Measurements from ENCODE around the gene TBC1D4.

Gene TBC1D4

DNA sequence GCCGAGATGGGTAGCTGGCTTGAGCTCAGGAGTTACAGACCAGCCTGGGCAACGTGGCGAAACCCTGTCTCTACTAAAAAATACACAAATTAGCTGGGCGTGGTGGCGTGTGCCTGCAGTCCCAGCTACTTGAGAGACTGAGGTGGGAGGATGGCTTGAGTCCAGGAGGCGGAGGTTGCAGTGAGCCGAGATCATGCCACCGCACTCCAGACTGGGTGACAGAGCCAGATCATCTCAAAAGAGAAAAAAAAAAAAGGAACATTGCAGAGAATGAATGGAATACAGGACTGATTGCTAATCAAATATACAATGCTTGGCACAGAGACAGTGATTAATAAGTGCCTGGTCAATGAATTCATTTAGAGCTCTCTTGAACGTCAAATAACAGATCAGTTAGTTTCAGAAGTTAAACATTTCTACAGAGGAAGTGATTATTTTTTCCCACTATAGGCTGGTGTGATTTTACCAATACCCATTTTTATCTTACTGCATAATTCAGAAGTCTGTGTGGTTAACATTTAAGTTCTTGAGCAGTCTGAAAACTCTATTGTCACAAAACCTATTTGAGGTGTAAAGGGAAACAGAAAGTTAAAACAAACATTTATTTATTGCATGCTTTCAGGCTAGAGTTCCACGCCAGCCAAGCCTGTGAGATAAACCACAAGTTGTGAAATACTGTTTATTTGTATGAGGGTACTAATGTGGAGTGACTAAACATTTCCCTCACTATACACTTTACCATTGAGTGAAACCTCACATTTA, 7.7 kb upstream of the TBC1D4 start:
- FAIRE-seq (no peak), DNase-seq (ENCODE audit: insufficient read length, low spot score) (no peak)

GRCh38 chr13:75486146-75487062, 4.4 kb upstream of the TBC1D4 start:
- DNase-seq (ENCODE audit: insufficient read length, low spot score) (no peak), FAIRE-seq (no peak)

DNA sequence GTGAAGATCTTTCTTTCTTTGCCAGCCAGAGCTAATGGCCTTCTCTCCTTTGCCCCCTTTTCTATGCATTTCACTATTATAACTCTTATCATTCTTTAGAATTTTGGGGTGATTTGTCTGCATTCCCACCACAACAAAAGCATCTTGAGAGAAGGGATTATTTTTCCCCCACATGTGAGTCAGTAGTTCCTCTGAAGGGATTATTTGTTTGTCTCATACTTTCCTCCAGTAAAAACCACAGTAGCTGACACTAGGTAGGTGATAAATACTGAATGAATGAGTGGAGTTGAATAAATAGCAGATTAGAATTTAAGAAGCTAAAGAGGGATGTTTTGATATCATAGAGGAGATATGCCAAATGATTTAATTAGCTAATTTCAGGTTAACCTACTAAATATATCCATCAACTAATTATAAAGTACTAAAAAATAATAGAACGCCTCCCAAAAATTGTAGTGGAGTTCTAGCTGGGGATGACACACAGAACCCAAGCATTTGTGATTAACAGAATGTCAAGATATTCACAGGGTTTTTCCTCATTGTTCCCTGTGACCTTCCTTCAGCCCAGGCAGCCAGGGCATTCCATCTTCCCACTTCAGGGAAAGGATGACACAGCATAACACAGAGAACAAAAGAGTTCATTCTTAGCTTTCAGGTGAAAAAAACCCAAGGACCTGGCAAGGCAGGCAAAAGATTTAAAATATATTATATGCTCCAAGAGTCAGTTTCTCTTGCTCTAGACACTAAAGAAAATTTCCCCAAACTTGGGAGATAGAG, 3.5 kb upstream of the TBC1D4 start:
- no peak for FAIRE-seq
- DNase-seq (ENCODE audit: insufficient read length, low spot score): no peak

DNA sequence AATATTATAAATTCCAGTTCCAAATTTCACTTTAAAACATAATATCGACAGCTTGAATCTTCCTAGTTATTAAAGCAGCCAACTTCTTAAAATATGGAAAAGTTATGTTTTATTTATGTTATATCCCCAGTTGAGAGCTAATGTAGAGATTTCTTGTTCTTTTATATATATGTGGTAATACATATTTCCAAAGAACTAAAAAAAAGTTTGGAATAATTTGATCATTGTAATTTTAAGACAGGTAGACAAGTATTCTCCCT, 781 bp upstream of the TBC1D4 start:
- FAIRE-seq (no peak), DNase-seq (ENCODE audit: insufficient read length, low spot score) (no peak)

DNA sequence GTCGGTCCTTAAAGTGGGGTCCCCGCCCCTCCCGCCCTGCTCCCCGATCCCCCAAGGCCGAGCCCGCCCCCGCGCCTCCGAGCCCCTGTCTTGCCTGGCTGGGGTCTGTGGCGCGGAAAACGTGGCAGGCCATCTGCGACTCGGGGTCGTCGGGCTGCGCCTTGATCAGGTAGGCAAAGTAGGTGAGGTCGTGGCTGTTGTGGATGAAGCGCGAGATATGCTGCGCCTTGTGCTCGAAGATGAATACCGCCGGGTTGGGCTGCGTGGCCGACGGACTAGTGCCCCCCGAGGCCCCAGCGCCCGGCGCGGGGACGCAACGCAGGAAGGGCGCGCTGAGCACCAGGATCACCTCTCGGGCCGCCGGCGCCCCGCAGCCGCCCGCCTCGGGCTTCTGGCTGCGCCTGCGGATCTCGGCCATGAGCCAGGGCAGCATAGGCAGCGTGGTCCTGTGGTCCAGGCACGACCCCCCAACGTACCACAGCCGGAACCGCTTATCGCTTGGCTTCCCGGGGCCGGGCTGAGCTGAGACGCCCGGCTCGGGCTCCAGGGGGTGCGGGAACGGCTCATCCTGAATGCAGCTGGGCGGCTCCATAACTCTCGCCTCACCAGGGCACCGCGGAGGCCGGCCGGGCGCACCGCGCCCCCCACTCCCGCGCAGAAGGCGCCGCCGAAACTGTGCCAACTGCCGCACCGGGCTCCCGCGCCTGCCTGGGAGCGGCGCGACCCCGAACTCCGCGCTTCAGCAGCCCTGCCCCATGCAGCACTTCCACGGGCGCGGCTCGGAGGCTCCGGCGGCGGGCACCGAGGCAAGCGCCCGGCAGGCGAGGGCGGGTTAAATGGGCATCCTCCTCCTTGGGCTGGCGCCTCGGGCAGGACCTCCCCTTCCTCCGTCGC, 546 bp downstream of the TBC1D4 start:
- FAIRE-seq: no peak
- no peak for DNase-seq (ENCODE audit: insufficient read length, low spot score)

- no peak for DNase-seq (ENCODE audit: insufficient read length, low spot score)
- FAIRE-seq: no peak
Measured at GRCh38 chr13:75480671-75481175, 1.2 kb downstream of the TBC1D4 start.

- DNase-seq (ENCODE audit: insufficient read length, low spot score) (no peak), FAIRE-seq (no peak)
Measured at GRCh38 chr13:75479102-75479740, 2.7 kb downstream of the TBC1D4 start.

DNA sequence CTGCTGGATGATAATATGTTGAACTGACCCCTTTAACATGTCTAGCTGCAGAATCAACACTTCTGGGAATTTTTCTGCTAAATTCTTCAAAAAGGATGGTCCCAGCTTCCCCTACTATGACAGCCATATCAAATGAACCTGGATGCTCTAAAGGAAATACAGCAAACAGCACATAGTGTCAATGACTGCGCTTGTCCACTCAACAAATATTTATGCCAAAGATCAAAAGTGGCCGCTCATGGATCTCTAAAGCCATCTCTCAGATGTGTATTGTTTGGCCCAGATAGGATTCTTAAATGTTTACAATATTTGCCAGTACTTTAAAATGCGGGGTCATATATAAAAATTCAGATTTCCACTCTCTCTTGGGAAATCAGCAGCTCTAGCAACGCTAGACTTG, 3.3 kb downstream of the TBC1D4 start:
- DNase-seq (ENCODE audit: insufficient read length, low spot score) (no peak), FAIRE-seq (no peak)

- FAIRE-seq: no peak
- no peak for DNase-seq (ENCODE audit: insufficient read length, low spot score)
Measured at GRCh38 chr13:75474956-75475355, 7.0 kb downstream of the TBC1D4 start.

GRCh38 chr13:75473468-75473867, 8.5 kb downstream of the TBC1D4 start:
- no peak for FAIRE-seq
- no peak for DNase-seq (ENCODE audit: insufficient read length, low spot score)

DNA sequence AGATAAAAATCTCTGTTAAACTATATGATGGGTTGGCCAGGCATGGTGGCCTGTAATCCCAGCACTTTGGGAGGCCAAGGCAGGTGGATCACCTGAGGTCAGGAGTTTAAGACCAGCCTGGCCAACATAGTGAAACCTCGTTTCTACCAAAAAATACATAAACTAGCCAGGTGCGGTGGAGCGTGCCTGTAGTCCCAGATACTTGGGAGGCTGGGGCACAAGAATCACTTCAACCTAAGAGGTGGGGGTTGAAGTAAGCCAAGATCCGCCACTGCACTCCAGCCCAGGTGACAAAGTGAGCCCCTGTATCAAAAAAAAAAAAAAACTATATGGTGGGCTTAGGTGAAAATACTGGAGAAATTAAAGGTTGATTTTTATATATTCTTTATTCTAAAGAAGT, 11.3 kb downstream of the TBC1D4 start:
- DNase-seq (ENCODE audit: insufficient read length, low spot score) (no peak), FAIRE-seq (no peak)

- FAIRE-seq (no peak), DNase-seq (ENCODE audit: insufficient read length, low spot score) (no peak)
Measured at GRCh38 chr13:75469047-75469446, 12.9 kb downstream of the TBC1D4 start.

GRCh38 chr13:75468602-75469001, 13.4 kb downstream of the TBC1D4 start:
- no peak for FAIRE-seq
- DNase-seq (ENCODE audit: insufficient read length, low spot score): no peak

GRCh38 chr13:75468098-75468497, 13.9 kb downstream of the TBC1D4 start:
- DNase-seq (ENCODE audit: insufficient read length, low spot score) (no peak), FAIRE-seq (no peak)

DNA sequence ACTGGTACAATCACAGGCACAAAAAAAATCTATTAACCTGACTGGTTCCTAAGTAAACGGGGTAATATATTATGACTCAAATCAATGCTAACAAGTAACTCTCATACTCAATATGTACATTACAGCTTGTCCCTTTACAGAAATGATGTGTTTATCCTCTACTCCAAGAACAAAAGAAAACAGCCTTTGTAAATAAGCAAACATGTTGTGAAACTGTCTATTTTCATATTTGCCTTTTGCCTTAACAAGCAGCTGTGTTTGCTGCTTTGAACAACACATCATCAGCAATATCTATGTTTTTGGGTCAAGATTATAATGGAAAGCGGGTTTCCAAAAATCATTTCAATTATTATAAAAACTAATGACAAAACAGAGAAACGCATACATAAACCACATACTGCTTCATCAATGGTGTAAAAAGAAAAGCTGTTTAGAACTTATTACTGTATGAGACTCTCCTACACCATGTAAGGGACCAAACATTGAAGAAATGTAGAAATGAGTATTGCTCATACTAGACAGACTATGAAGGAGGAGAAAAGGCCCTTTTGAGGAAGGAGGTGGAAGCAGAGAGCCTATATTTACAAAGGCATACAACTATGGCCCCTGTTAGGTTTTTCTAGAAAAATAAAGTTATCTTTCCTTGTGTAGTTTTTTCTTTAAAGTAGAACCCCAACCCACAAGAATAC, 14.8 kb downstream of the TBC1D4 start:
- FAIRE-seq: no peak

GRCh38 chr13:75465236-75465635, 16.7 kb downstream of the TBC1D4 start:
- no peak for DNase-seq (ENCODE audit: insufficient read length, low spot score)
- FAIRE-seq: no peak

More for the DNA sequence above, 14.8 kb downstream of the TBC1D4 start:
- no peak for DNase-seq (ENCODE audit: insufficient read length, low spot score)

DNA sequence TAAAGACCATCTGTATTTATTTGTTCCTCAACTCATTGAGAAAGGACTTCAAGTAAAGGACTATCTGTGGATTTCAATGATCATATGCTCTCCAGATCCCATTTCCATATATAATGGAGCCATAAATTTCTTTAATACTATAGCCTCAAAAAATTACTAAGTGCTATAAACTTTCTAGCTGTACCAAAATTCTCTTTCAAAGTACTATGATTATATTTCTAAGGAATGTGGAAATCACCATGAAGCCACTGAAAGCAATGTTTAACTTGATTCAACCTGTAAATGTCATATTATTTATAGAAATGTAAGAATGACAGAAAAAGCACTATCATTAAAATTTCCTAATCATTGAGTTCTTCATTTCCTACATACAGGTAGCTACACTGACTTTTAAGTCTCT, 20.7 kb downstream of the TBC1D4 start:
- FAIRE-seq: no peak
- DNase-seq (ENCODE audit: insufficient read length, low spot score): no peak

DNA sequence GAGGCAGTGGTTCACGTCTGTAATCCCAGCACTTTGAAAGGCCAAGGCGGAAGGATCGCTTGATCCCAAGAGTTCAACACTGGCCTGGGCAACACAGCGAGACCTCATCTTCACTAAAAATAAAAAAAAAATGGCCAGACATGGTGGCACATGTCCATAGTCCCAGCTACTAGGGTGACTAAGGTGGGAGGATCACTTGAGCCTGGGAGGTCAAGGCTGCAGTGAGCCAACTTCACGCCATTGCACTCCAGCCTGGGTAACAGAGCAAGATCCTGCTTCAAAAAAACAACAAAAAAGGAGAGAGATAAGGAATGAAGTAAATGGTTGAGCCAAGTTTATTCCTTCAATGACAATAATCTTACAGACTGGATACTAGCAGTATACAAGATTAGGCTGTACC, 21.3 kb downstream of the TBC1D4 start:
- DNase-seq (ENCODE audit: insufficient read length, low spot score): no peak
- FAIRE-seq: no peak
